IPS-NIHi7 (cell line): ENCODE measurements around the gene PCDH9.

Experiments
- DNase-seq: peaks from one replicate; pipeline ENCODE4 v3.0.0; 2012; ENCODE audit warnings: mixed read lengths; ENCODE audit errors: extremely low spot score

The PCDH9 gene

GRCh38 chr13:66530158-66530557, 700.0 kb downstream of the PCDH9 start:
- DNase-seq = no peak

GRCh38 chr13:66528944-66529576, 701.1 kb downstream of the PCDH9 start:
- DNase-seq = no peak

- DNase-seq = no peak
Observed at GRCh38 chr13:66528180-66528579, 702.0 kb downstream of the PCDH9 start.

- DNase-seq = no peak
Observed at GRCh38 chr13:66520511-66521355, 709.4 kb downstream of the PCDH9 start.

- no peak for DNase-seq
Observed at GRCh38 chr13:66519259-66519658, 710.9 kb downstream of the PCDH9 start.

GRCh38 chr13:66518068-66518467, 712.1 kb downstream of the PCDH9 start:
- no peak for DNase-seq

- no peak for DNase-seq
Observed at GRCh38 chr13:66513728-66514127, 716.4 kb downstream of the PCDH9 start.

- DNase-seq = no peak
Observed at GRCh38 chr13:66509175-66509574, 721.0 kb downstream of the PCDH9 start.

GRCh38 chr13:66508153-66508909, 721.8 kb downstream of the PCDH9 start:
- DNase-seq = no peak

GRCh38 chr13:66506979-66507378, 723.2 kb downstream of the PCDH9 start:
- no peak for DNase-seq

GRCh38 chr13:66506051-66506777, 723.9 kb downstream of the PCDH9 start:
- DNase-seq = no peak

- DNase-seq = peak; percentile 17
Observed at GRCh38 chr13:66503890-66504289, 726.2 kb downstream of the PCDH9 start.

GRCh38 chr13:66501181-66501580, 729.0 kb downstream of the PCDH9 start:
- no peak for DNase-seq

- peak; percentile 35 for DNase-seq
Observed at GRCh38 chr13:66492479-66492878, 737.7 kb downstream of the PCDH9 start.

- DNase-seq = no peak
Observed at GRCh38 chr13:66491251-66491650, 738.9 kb downstream of the PCDH9 start.

GRCh38 chr13:66489586-66489985, 740.5 kb downstream of the PCDH9 start:
- DNase-seq = no peak

GRCh38 chr13:66489172-66489571, 741.0 kb downstream of the PCDH9 start:
- DNase-seq = no peak

- no peak for DNase-seq
Observed at GRCh38 chr13:66483712-66484111, 746.4 kb downstream of the PCDH9 start.

- DNase-seq = no peak
Observed at GRCh38 chr13:66482836-66483235, 747.3 kb downstream of the PCDH9 start.

- no peak for DNase-seq
Observed at GRCh38 chr13:66477816-66478215, 752.3 kb downstream of the PCDH9 start.

- no peak for DNase-seq
Observed at GRCh38 chr13:66475061-66475460, 755.1 kb downstream of the PCDH9 start.

GRCh38 chr13:66469745-66470144, 760.4 kb downstream of the PCDH9 start:
- DNase-seq = no peak
